HepG2 (cell line): Measurements from ENCODE around the gene CASKIN2. TPM values are rescaled to one million over a fixed set of nuclear protein-coding genes. Genes with fewer than 3 reads are reported as not detected.

Experiments
- ATF1 ChIP-seq: IDR thresholded peaks from 2 replicates; pipeline ENCODE4 v1.6.1; 2016; ENCODE audit warnings: mild to moderate bottlenecking, control low read depth
- CENPX ChIP-seq: sonication (generic); formaldehyde crosslinking; IDR thresholded peaks from 2 replicates; pipeline ENCODE4 v1.9.0; 2021; ENCODE audit warnings: mild to moderate bottlenecking, missing genetic modification reagents, moderate library complexity
- HCFC1 ChIP-seq: fragments of 150-350 bp; IDR thresholded peaks from 2 replicates; pipeline ENCODE4 v1.6.1; 2014; ENCODE audit warnings: low read depth, low read length
- HINFP ChIP-seq: sonication (generic); formaldehyde crosslinking; IDR thresholded peaks from 2 replicates; pipeline ENCODE4 v1.4.0; 2020; ENCODE audit warnings: low read depth, mild to moderate bottlenecking, missing genetic modification reagents
- KDM4B ChIP-seq: sonication (generic); formaldehyde crosslinking; IDR thresholded peaks from 2 replicates; pipeline ENCODE4 v1.4.0; 2020; ENCODE audit warnings: missing genetic modification reagents
- MXD1 ChIP-seq: sonication (generic); formaldehyde crosslinking; IDR thresholded peaks from 2 replicates; pipeline ENCODE4 v1.4.0; 2020; ENCODE audit warnings: mild to moderate bottlenecking, missing genetic modification reagents
- NCOA2 ChIP-seq: sonication (generic); formaldehyde crosslinking; IDR thresholded peaks from 2 replicates; pipeline ENCODE4 v1.8.0; 2022; ENCODE audit warnings: inconsistent platforms
- NFKBIZ ChIP-seq: IDR thresholded peaks from 2 replicates; pipeline ENCODE4 v1.6.1; 2018; ENCODE audit warnings: missing genetic modification reagents, missing compliant biosample characterization
- SNAI1 ChIP-seq: sonication (generic); formaldehyde crosslinking; IDR thresholded peaks from 2 replicates; pipeline ENCODE4 v1.5.0; 2020; ENCODE audit warnings: mild to moderate bottlenecking, missing genetic modification reagents, borderline replicate concordance
- SP1 ChIP-seq, 2 experiments: fragments of 450-650 bp in 1 of 2; sonication (generic) in 1 of 2; formaldehyde crosslinking in 1 of 2; IDR thresholded peaks; 2 replicates each; pipeline versions ENCODE4 v1.4.0 to v1.6.1; 2016 to 2020; ENCODE audit warnings: missing genetic modification reagents in 1 of 2
- SP2 ChIP-seq: sonication (generic); formaldehyde crosslinking; IDR thresholded peaks from 2 replicates; pipeline ENCODE4 v1.5.1; 2020; ENCODE audit warnings: mild to moderate bottlenecking, missing genetic modification reagents
- TARDBP ChIP-seq: sonication (generic); formaldehyde crosslinking; IDR thresholded peaks from 2 replicates; pipeline ENCODE4 v1.8.0; 2022; ENCODE audit warnings: mild to moderate bottlenecking, missing genetic modification reagents
- TFDP2 ChIP-seq: sonication (generic); formaldehyde crosslinking; IDR thresholded peaks from 2 replicates; pipeline ENCODE4 v1.4.0; 2020; ENCODE audit warnings: missing genetic modification reagents
- THYN1 ChIP-seq: sonication (generic); formaldehyde crosslinking; IDR thresholded peaks from 2 replicates; pipeline ENCODE4 v1.8.1; 2023; ENCODE audit warnings: low read depth, mild to moderate bottlenecking, moderate library complexity, missing genetic modification reagents, borderline replicate concordance
- ZNF143 ChIP-seq: sonication (generic); formaldehyde crosslinking; IDR thresholded peaks from 2 replicates; pipeline ENCODE4 v1.4.0; 2020; ENCODE audit warnings: missing genetic modification reagents
- ZNF333 ChIP-seq: sonication (generic); formaldehyde crosslinking; IDR thresholded peaks from 2 replicates; pipeline ENCODE4 v1.4.0; 2020; ENCODE audit warnings: mild to moderate bottlenecking, missing genetic modification reagents, borderline replicate concordance
- ZNF335 ChIP-seq: sonication (generic); formaldehyde crosslinking; IDR thresholded peaks from 2 replicates; pipeline ENCODE4 v1.4.0; 2020; ENCODE audit warnings: missing genetic modification reagents
- ZNF350 ChIP-seq: sonication (generic); formaldehyde crosslinking; IDR thresholded peaks from 2 replicates; pipeline ENCODE4 v1.4.0; 2020; ENCODE audit warnings: mild to moderate bottlenecking, low read depth, missing genetic modification reagents, borderline replicate concordance
- ZNF431 ChIP-seq: sonication (generic); formaldehyde crosslinking; IDR thresholded peaks from 2 replicates; pipeline ENCODE4 v1.9.0; 2022; ENCODE audit warnings: missing genetic modification reagents, low read depth, mild to moderate bottlenecking, borderline replicate concordance
- ZNF740 ChIP-seq: sonication (generic); formaldehyde crosslinking; IDR thresholded peaks from 2 replicates; pipeline ENCODE4 v1.4.0; 2020; ENCODE audit warnings: missing genetic modification reagents
- ZNF749 ChIP-seq: sonication (generic); formaldehyde crosslinking; IDR thresholded peaks from 2 replicates; pipeline ENCODE4 v1.8.0; 2022; ENCODE audit warnings: mild to moderate bottlenecking, missing genetic modification reagents, moderate library complexity, borderline replicate concordance
- ZNF776 ChIP-seq: sonication (generic); formaldehyde crosslinking; IDR thresholded peaks from 2 replicates; pipeline ENCODE4 v1.4.0; 2020; ENCODE audit warnings: mild to moderate bottlenecking, missing genetic modification reagents
- ZSCAN12 ChIP-seq: sonication (generic); formaldehyde crosslinking; IDR thresholded peaks from 2 replicates; pipeline ENCODE4 v1.9.0; 2021; ENCODE audit warnings: mild to moderate bottlenecking, missing genetic modification reagents
- ZXDC ChIP-seq: sonication (generic); formaldehyde crosslinking; IDR thresholded peaks from 2 replicates; pipeline ENCODE4 v1.5.0; 2020; ENCODE audit warnings: mild to moderate bottlenecking, missing genetic modification reagents
- polyA plus RNA-seq, 8 experiments: library from polyadenylated mRNA; depleted of rRNA in 3 of 8; stranded (reverse) in 7 of 8; unstranded in 1 of 8; fragments of >200 nt; fragmentation: Illumina TruSeq in 4 of 8; extraction: Trizol in 4 of 8; gene quantifications; 2 replicates each; pipeline versions ENCODE4 v1.2.1 to v1.2.3, GENCODE V29; 2011 to 2016; ENCODE audit warnings: low read depth in 4 of 8, missing spikeins in 1 of 8, mixed read lengths in 1 of 8; ENCODE audit not compliant: insufficient read depth in 1 of 8
- total RNA-seq, 5 experiments: library from RNA; depleted of rRNA; stranded (reverse); fragments of >200 nt; fragmentation: Illumina TruSeq; extraction: Trizol; gene quantifications; 2 replicates each; pipeline ENCODE4 v1.2.3, GENCODE V29; 2016; ENCODE audit warnings: low read depth in 1 of 5

CASKIN2 gene
- total and polyA plus RNA-seq, 2 of the 13 experiments (the other 11 are each of a cell fraction or from before 2014, with no cell fraction given): 5.2 to 7.8 TPM

GRCh38 chr17:75456417-75457046 lies 58.8 kb downstream of the CASKIN2 start, which contains the start of gene TMEM94 (continued):
- TF ChIP-seq ZNF776 (CRISPR knock-in tag) (peak; percentile 62; the same call in 1 of the 2 replicates), ZNF749 (CRISPR knock-in tag) (no peak), NCOA2 (CRISPR knock-in tag) (peak; percentile 32), TARDBP (CRISPR knock-in tag) (peak; percentile 77), ATF1 (CRISPR knock-in tag) (peak; percentile 87), KDM4B (CRISPR knock-in tag) (peak; percentile 9; the same call in 1 of the 2 replicates), ZNF143 (peak; percentile 64; the same call in 1 of the 2 replicates), SP1 (IDR thresholded peaks at IDR 0.05) (no peak), SP1 (CRISPR knock-in tag; IDR thresholded peaks at IDR 0.05) (peak; percentile 95), ZSCAN12 (peak; percentile 35; the same call in 1 of the 2 replicates), ZNF335 (CRISPR knock-in tag) (peak; percentile 98), HCFC1 (peak; percentile 91), MXD1 (CRISPR knock-in tag) (peak; percentile 55; the same call in 1 of the 2 replicates), SP2 (CRISPR knock-in tag) (peak; percentile 96), TFDP2 (CRISPR knock-in tag) (peak; percentile 61; the same call in 1 of the 2 replicates), SNAI1 (peak; percentile 91), NFKBIZ (0 out of 2 replicates have a peak, but pooled peaks have one; percentile 15), ZXDC (CRISPR knock-in tag) (no peak), ZNF333 (CRISPR knock-in tag) (no peak; the same call in 1 of the 2 replicates), THYN1 (0 out of 2 replicates have a peak, but pooled peaks have one; percentile 35), HINFP (CRISPR knock-in tag) (no peak), ZNF740 (0 out of 2 replicates have a peak, but pooled peaks have one; percentile 30), ZNF350 (CRISPR knock-in tag) (peak; percentile 88; the same call in 1 of the 2 replicates), ZNF431 (CRISPR knock-in tag) (0 out of 2 replicates have a peak, but pooled peaks have one; percentile 22), CENPX (CRISPR knock-in tag) (no peak)
